ENCODE results near the gene CACNA2D3. TPM values are rescaled to one million over a fixed set of nuclear protein-coding genes. Genes with fewer than 3 reads are reported as not detected.

CACNA2D3 gene
- polyA plus RNA-seq, 1 donor (not counting 4 experiments of a cell fraction or from before 2014, with no cell fraction given) = 0.08 TPM

DNA sequence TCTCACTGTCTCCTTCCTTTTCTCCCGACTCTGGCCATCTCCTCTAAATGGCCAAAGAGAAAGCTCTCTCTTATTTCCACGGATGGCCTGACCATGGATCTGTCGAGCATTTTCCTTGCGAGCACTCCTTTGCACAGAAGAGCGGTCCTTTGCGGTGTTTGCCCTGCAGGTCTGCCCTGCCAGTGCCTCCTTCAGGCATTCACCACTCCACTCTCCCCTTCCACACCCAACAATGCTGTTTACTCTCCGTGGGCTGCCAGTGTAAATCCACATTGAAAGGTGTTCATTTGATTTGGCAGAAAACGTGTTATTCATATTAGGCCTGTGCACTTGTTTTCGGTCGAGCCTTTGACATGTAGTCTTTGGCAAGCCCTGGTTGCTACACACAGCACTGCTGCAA lies 49.6 kb downstream of the CACNA2D3 start:
- dilution Hi-C loops (cut with MboI; ENCODE audit: extremely low pct_ligation_motif_present, low sequenced_read_pairs) = no loop called here
- Histone ChIP-seq H3K9me1 (ENCODE audit: control insufficient read depth, extremely low read depth, insufficient read depth, low read length) (no peaks in the 10 kb centered on the region), H3K27ac (ENCODE audit: control insufficient read depth, insufficient read depth, low read length) (no peak overlapping the region), H3K9ac (ENCODE audit: control insufficient read depth, extremely low read depth, insufficient read depth, low read length) (no peak overlapping the region), H3K79me2 (ENCODE audit: control insufficient read depth, insufficient read depth, low read length) (no peaks in the 10 kb centered on the region), H3K9me3 (ENCODE audit: control insufficient read depth, low read depth, low read length) (peaks cover 2% of the 10 kb centered on the region), H2AFZ (ENCODE audit: control insufficient read depth, low read length) (no peak overlapping the region), H4K20me1 (ENCODE audit: control insufficient read depth, extremely low read depth, insufficient read depth, low read length) (no peaks in the 10 kb centered on the region), H3K4me2 (ENCODE audit: control insufficient read depth, extremely low read depth, insufficient read depth, low read depth, low read length) (no peak overlapping the region), H3K4me3 (ENCODE audit: control insufficient read depth in 2 of 3, extremely low read depth in 1 of 3, insufficient read depth in 2 of 3, low read depth in 1 of 3, low read length in 3 of 3) (no peak overlapping the region), H3K4me1 (ENCODE audit: control insufficient read depth, extremely low read depth, insufficient read depth, low read length) (no peaks in the 10 kb centered on the region), H3K27me3 (ENCODE audit: control insufficient read depth, extremely low read depth, insufficient read depth, low read length) (no peaks in the 10 kb centered on the region), H3K36me3 (ENCODE audit: control insufficient read depth in 2 of 2, extremely low read depth in 1 of 2, insufficient read depth in 2 of 2, low read length in 2 of 2) (no peaks in the 10 kb centered on the region)
- TF ChIP-seq, protein P1, sequence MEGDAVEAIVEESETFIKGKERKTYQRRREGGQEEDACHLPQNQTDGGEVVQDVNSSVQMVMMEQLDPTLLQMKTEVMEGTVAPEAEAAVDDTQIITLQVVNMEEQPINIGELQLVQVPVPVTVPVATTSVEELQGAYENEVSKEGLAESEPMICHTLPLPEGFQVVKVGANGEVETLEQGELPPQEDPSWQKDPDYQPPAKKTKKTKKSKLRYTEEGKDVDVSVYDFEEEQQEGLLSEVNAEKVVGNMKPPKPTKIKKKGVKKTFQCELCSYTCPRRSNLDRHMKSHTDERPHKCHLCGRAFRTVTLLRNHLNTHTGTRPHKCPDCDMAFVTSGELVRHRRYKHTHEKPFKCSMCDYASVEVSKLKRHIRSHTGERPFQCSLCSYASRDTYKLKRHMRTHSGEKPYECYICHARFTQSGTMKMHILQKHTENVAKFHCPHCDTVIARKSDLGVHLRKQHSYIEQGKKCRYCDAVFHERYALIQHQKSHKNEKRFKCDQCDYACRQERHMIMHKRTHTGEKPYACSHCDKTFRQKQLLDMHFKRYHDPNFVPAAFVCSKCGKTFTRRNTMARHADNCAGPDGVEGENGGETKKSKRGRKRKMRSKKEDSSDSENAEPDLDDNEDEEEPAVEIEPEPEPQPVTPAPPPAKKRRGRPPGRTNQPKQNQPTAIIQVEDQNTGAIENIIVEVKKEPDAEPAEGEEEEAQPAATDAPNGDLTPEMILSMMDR (optimal IDR thresholded peaks at IDR 0.05 in 1 of 3, IDR thresholded peaks at IDR 0.05 in 1 of 3, conservative IDR thresholded peaks at IDR 0.05 in 1 of 3; ENCODE audit: extremely low read depth in 1 of 3, insufficient read depth in 2 of 3, low read length in 3 of 3) = no peak
- no peak for TF ChIP-seq EZH2 (IDR thresholded peaks at IDR 0.05; ENCODE audit: low read length)
- no peak for FAIRE-seq
- DNase-seq (ENCODE audit: low read depth, low spot score) = no peak

DNA sequence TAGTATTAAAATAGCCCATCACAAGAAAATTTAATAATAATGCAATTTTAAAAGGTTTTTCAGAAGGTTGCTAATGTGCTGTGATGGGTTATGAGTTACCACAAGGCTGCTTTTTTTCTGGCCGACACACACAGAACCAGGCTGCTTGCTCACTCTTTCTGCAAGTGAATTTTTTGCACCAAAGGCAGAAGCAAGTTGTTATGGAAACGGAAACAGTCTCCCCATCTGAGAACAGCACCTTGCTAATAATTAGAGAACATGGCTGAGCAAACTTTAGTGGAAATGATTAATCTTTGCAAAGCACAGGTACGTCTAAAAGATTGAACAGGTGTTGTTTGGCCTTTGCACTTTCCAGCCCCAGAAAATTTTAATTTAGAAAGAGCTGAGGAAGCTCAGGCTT lies 51.0 kb downstream of the CACNA2D3 start:
- no peak for TF ChIP-seq EZH2 (IDR thresholded peaks at IDR 0.05; ENCODE audit: low read length)
- TF ChIP-seq, protein P1 (optimal IDR thresholded peaks at IDR 0.05 in 1 of 3, IDR thresholded peaks at IDR 0.05 in 1 of 3, conservative IDR thresholded peaks at IDR 0.05 in 1 of 3; ENCODE audit: extremely low read depth in 1 of 3, insufficient read depth in 2 of 3, low read length in 3 of 3) = no peak
- no peak for FAIRE-seq

More for the DNA sequence above, 51.0 kb downstream of the CACNA2D3 start:
- Histone ChIP-seq H2AFZ (ENCODE audit: control insufficient read depth, low read length) (no peak overlapping the region), H3K9ac (ENCODE audit: control insufficient read depth, extremely low read depth, insufficient read depth, low read length) (no peak overlapping the region), H3K27ac (ENCODE audit: control insufficient read depth, insufficient read depth, low read length) (no peak overlapping the region), H3K36me3 (ENCODE audit: control insufficient read depth in 2 of 2, extremely low read depth in 1 of 2, insufficient read depth in 2 of 2, low read length in 2 of 2) (no peaks in the 10 kb centered on the region), H3K4me2 (ENCODE audit: control insufficient read depth, extremely low read depth, insufficient read depth, low read depth, low read length) (no peak overlapping the region), H3K79me2 (ENCODE audit: control insufficient read depth, insufficient read depth, low read length) (no peaks in the 10 kb centered on the region), H3K27me3 (ENCODE audit: control insufficient read depth, extremely low read depth, insufficient read depth, low read length) (no peaks in the 10 kb centered on the region), H3K4me3 (ENCODE audit: control insufficient read depth in 2 of 3, extremely low read depth in 1 of 3, insufficient read depth in 2 of 3, low read depth in 1 of 3, low read length in 3 of 3) (no peak overlapping the region), H4K20me1 (ENCODE audit: control insufficient read depth, extremely low read depth, insufficient read depth, low read length) (no peaks in the 10 kb centered on the region), H3K9me3 (ENCODE audit: control insufficient read depth, low read depth, low read length) (peaks cover 2% of the 10 kb centered on the region), H3K4me1 (ENCODE audit: control insufficient read depth, extremely low read depth, insufficient read depth, low read length) (no peaks in the 10 kb centered on the region), H3K9me1 (ENCODE audit: control insufficient read depth, extremely low read depth, insufficient read depth, low read length) (no peaks in the 10 kb centered on the region)
- dilution Hi-C loops (cut with MboI; ENCODE audit: extremely low pct_ligation_motif_present, low sequenced_read_pairs) = no loop called here
- DNase-seq (ENCODE audit: low read depth, low spot score) = no peak
